Heart left ventricle (tissue), 16 donors: ENCODE results near the gene FAM171A1. TPM values are rescaled to one million over a fixed set of nuclear protein-coding genes. Genes with fewer than 3 reads are reported as not detected.

Experiments
- ATAC-seq, 4 donors: fragments of 200-7000 bp; cut with Tn5 transposase; one replicate each; pipeline ENCODE4 v1.9.1; 2020 to 2022; ENCODE audit warnings: moderate library complexity in 4 of 4, mild to moderate bottlenecking in 3 of 4, moderate number of reproducible peaks in 1 of 4
- DNase-seq, 5 donors: peaks; one replicate each; pipeline ENCODE4 v3.0.0-alpha.2; 2020
- H3K27ac ChIP-seq, 12 donors: fragments of 200-600 bp; sonication (generic) in 4 of 12; one replicate each; pipeline versions ENCODE4 v1.5.0 to v1.8.0; 2016 to 2022; ENCODE audit warnings: mild to moderate bottlenecking in 2 of 12
- H3K27me3 ChIP-seq, 9 donors: fragments of 200-600 bp; sonication (generic) in 2 of 9; one replicate each; pipeline versions ENCODE4 v1.5.1 to v1.8.0; 2016 to 2022; ENCODE audit warnings: mild to moderate bottlenecking in 3 of 9
- H3K36me3 ChIP-seq, 9 donors: fragments of 200-600 bp; sonication (generic) in 2 of 9; one replicate each; pipeline versions ENCODE4 v1.5.0 to v1.8.0; 2018 to 2022; ENCODE audit warnings: mild to moderate bottlenecking in 2 of 9
- H3K4me1 ChIP-seq, 12 donors: fragments of 200-600 bp; sonication (generic) in 4 of 12; one replicate each; pipeline versions ENCODE4 v1.5.0 to v1.8.0; 2016 to 2022; ENCODE audit warnings: mild to moderate bottlenecking in 3 of 12
- H3K4me3 ChIP-seq, 12 donors: fragments of 200-600 bp; sonication (generic) in 4 of 12; one replicate each; pipeline versions ENCODE4 v1.5.0 to v1.8.0; 2017 to 2022; ENCODE audit warnings: mild to moderate bottlenecking in 9 of 12, moderate library complexity in 4 of 12
- H3K9me3 ChIP-seq, 12 donors: fragments of 200-600 bp; sonication (generic) in 4 of 12; one replicate each; pipeline versions ENCODE4 v1.5.0 to v1.8.0; 2016 to 2022; ENCODE audit warnings: mild to moderate bottlenecking in 1 of 12
- CTCF ChIP-seq, 12 donors: fragments of 200-600 bp; sonication (generic) in 4 of 12; IDR thresholded peaks; one replicate each; pipeline versions ENCODE4 v1.5.0 to v1.8.0; 2018 to 2022; ENCODE audit warnings: antibody characterized with exemption in 12 of 12, mild to moderate bottlenecking in 5 of 12
- POLR2A ChIP-seq, 2 donors: fragments of 450-650 bp; IDR thresholded peaks; one replicate each; pipeline ENCODE4 v1.6.1; 2017; ENCODE audit warnings: antibody characterized with exemption in 2 of 2, mild to moderate bottlenecking in 2 of 2, moderate library complexity in 2 of 2
- WGBS, 4 donors: extraction: QIAGEN DNeasy Blood & Tissue Kit in 2 of 4; methylation state at CpG; one replicate each; pipeline versions ENCODE4 v1.1.5 to v1.1.7; 2013 to 2018; 5-methylcytosine and 5-hydroxymethylcytosine counted together
- intact Hi-C, 10 donors: fragments of 100-400 bp; cut with DNase I; formaldehyde crosslinking; loops; one replicate each; pipeline versions ENCODE4 v1.11.1 to v1.14.2; 2022
- polyA plus RNA-seq, 2 donors: library from polyadenylated mRNA; stranded (reverse); fragments of 200-250 nt; gene quantifications; one replicate each; pipeline ENCODE4 v1.2.3, GENCODE V29; 2013
- total RNA-seq, 9 donors: library from RNA; depleted of rRNA in 2 of 9; stranded (reverse); fragments of >200 nt in 2 of 9; fragmentation: NEBNext Ultra II Directional in 3 of 9; extraction: Animal tissue kit (Norgen Biotek cat#: 25700) in 3 of 9; gene quantifications; one replicate each; pipeline versions ENCODE4 v1.1.0 to v1.2.4, GENCODE V29; 2016 to 2023
- donor health status: ischemic (EF 13 %, LVEDD 7.1; RV severe dilation, severe dysfunction).
- donor health status: healthy with polysubstance abuse.
- donor health status: DM: no; HTN: yes; CAD: no.
- donor health status: DM: no; HTN: no; CAD: no.
- donor health status: ischemic (EF 25% LVEDD 6.9; RV normal size, moderate dysfunction).
- donor health status: ischemic (EF 25% LVEDD 5.7; RV mildly dilated, moderate dysfunction).
- donor health status: healthy.
- donor health status: DM: yes; HTN: yes; CAD: no.
- donor health status: ischemic (EF 35%, LVEDD 5.7; RV mildly dilated, moderate dysfunction).
- donor health status: nonischemic (EF 11% LVEDD 7.7; RV severe dilation, severe dysfunction).
- donor health status: DM: yes; HTN: yes; CAD: no.
- donor health status: PGD.
- donor health status: ischemic (EF 29% LVEDD 5.4; RV normal size, mild dysfunction).
- donor health status: nonischemic (EF 23%, LVEDD 6.1; RV moderate dilation, normal function).

The FAM171A1 gene
- total and polyA plus RNA-seq, 11 donors: 4.1 to 18.0 (median 9.8) TPM

GRCh38 chr10:15168786-15169554, 202.1 kb downstream of the FAM171A1 start:
- Histone ChIP-seq H3K27me3 (no peaks in the 10 kb centered on the region), H3K27ac (peak overlapping the region in 11 of 12 donors; percentile 4 to 82 (median 66)), H3K36me3 (no peaks in the 10 kb centered on the region), H3K4me1 (peaks cover 3 to 38% (median 25%) of the 10 kb centered on the region in 12 donors), H3K4me3 (peak overlapping the region in 9 of 12 donors; percentile 11 to 64 (median 32)), H3K9me3 (no peaks in the 10 kb centered on the region)
- 10 to 44% (median 21%) methylated on average over 7 to 36 of the region's 44 CpGs for WGBS, 4 donors
- TF ChIP-seq CTCF (IDR thresholded peaks at IDR 0.05) (no peak), POLR2A (IDR thresholded peaks at IDR 0.05) (peak in 1 of 2 donors; percentile 73)
- intact Hi-C loops: loop anchor here in 4 of 10 donors (2.0 to 5.0 kb wide), 5 partner anchors 33 to 212 kb away; partner anchors contain the start of genes RPP38 (in 2 of the 4), FAM171A1 (in 1 of the 4) and MEIG1 (in 1 of the 4)
- ATAC-seq (peak; percentile 88 to 96 (median 92)), DNase-seq (peak; percentile 96 to 98 (median 98))

GRCh38 chr10:15168291-15168785, 202.8 kb downstream of the FAM171A1 start, which contains the start of gene NMT2:
NMT2 (minus strand) TSS chr10:15168693; CDS start chr10:15168612, 81 bp downstream.
- intact Hi-C loops: loop anchor here in 4 of 10 donors (2.0 to 5.0 kb wide), 5 partner anchors 34 to 211 kb away; partner anchors contain the start of genes RPP38 (in 2 of the 4), FAM171A1 (in 1 of the 4) and MEIG1 (in 1 of the 4)
- Histone ChIP-seq H3K36me3 (no peaks in the 10 kb centered on the region), H3K27ac (peak within 1 kb of the TSS; percentile 13 to 97 (median 90)), H3K4me1 (peaks cover 3 to 44% (median 26%) of the 10 kb centered on the region in 12 donors), H3K27me3 (no peaks in the 10 kb centered on the region), H3K4me3 (peak within 1 kb of the TSS; percentile 61 to 99 (median 93)), H3K9me3 (no peaks in the 10 kb centered on the region)
- ATAC-seq (peak; percentile 72 to 92 (median 87)), DNase-seq (peak in 3 of 5 donors; percentile 89 to 94 (median 93))
- 0 to 1% (median 0%) methylated on average over 3 to 70 of the region's 70 CpGs for WGBS, 4 donors
- TF ChIP-seq CTCF (IDR thresholded peaks at IDR 0.05): peak; percentile 23 to 78 (median 38)
- peak; percentile 88 to 97 for TF ChIP-seq POLR2A (IDR thresholded peaks at IDR 0.05)

GRCh38 chr10:15167411-15168290, 203.4 kb downstream of the FAM171A1 start:
- TF ChIP-seq POLR2A (IDR thresholded peaks at IDR 0.05): no peak
- TF ChIP-seq CTCF (IDR thresholded peaks at IDR 0.05): peak in 11 of 12 donors; percentile 21 to 60 (median 36)
- Histone ChIP-seq H3K27ac (peak overlapping the region; percentile 13 to 97 (median 90)), H3K9me3 (no peaks in the 10 kb centered on the region), H3K4me3 (peak overlapping the region; percentile 61 to 99 (median 93)), H3K4me1 (peaks cover 3 to 50% (median 28%) of the 10 kb centered on the region in 12 donors), H3K36me3 (no peaks in the 10 kb centered on the region), H3K27me3 (no peaks in the 10 kb centered on the region)
- 2 to 3% (median 2%) methylated on average over 25 to 54 of the region's 54 CpGs for WGBS, 4 donors
- ATAC-seq (peak in 3 of 4 donors; percentile 10 to 37 (median 23)), DNase-seq (peak; percentile 44 to 79 (median 49))
- intact Hi-C loops: loop anchor here in 4 of 10 donors (2.0 to 5.0 kb wide), 5 partner anchors 35 to 210 kb away; partner anchors contain the start of genes RPP38 (in 2 of the 4), FAM171A1 (in 1 of the 4) and MEIG1 (in 1 of the 4)
